PC-9 (cell line): ENCODE measurements around the gene VEPH1. TPM values are rescaled to one million over a fixed set of nuclear protein-coding genes. Genes with fewer than 3 reads are reported as not detected.

Experiments used
- BruUV-seq: library from RNA; stranded (reverse); fragments of 400-500 nt; replicated peaks from 2 replicates; lab custom pipeline; 2021; lab: Mats Ljungman, UMichigan
- CTCF ChIA-PET: fragments of 300-600 bp; sonication (Branson Sonifier 250); formaldehyde crosslinking; loops from one replicate; lab custom pipeline; 2022; ENCODE audit warnings: antibody characterized with exemption; lab: Charles Lee
- POLR2A ChIA-PET: fragments of 300-600 bp; sonication (Branson Sonifier 250); formaldehyde crosslinking; loops from one replicate; lab custom pipeline; 2022; ENCODE audit warnings: antibody characterized with exemption; ENCODE audit not compliant: unreplicated experiment; lab: Charles Lee
- DNase-seq, 2 experiments: peaks; one replicate each; pipeline versions ENCODE4 v3.0.0 to v3.0.0-alpha.2; 2015 to 2022; ENCODE audit warnings: mixed read lengths in 1 of 2
- H2AFZ ChIP-seq: fragments of 200-600 bp; sonication (generic); 2 replicates; pipeline ENCODE4 v1.8.1; 2017; ENCODE audit warnings: antibody characterized with exemption
- H3F3A ChIP-seq: fragments of 200-600 bp; sonication (generic); 2 replicates; pipeline ENCODE4 v1.8.1; 2017; ENCODE audit warnings: antibody characterized with exemption, mild to moderate bottlenecking, low read depth; ENCODE audit not compliant: insufficient read depth
- H3K27ac ChIP-seq: fragments of 200-600 bp; sonication (generic); 2 replicates; pipeline ENCODE4 v1.6.1; 2016; ENCODE audit warnings: mixed run types
- H3K27me3 ChIP-seq: fragments of 200-600 bp; sonication (generic); 2 replicates; pipeline ENCODE4 v1.6.1; 2016; ENCODE audit warnings: low read depth, mixed run types; ENCODE audit not compliant: insufficient read depth
- H3K36me3 ChIP-seq: fragments of 200-600 bp; sonication (generic); 2 replicates; pipeline ENCODE4 v1.6.1; 2016; ENCODE audit warnings: low read depth, mixed run types
- H3K4me1 ChIP-seq: fragments of 200-600 bp; sonication (generic); replicated peaks from 2 replicates; pipeline ENCODE4 v1.6.1; 2016; ENCODE audit warnings: mixed run types; ENCODE audit not compliant: insufficient read depth
- H3K4me2 ChIP-seq: fragments of 200-600 bp; sonication (generic); 2 replicates; pipeline ENCODE4 v1.6.1; 2017; ENCODE audit warnings: mixed run types
- H3K4me3 ChIP-seq: fragments of 200-600 bp; sonication (generic); 2 replicates; pipeline ENCODE4 v1.6.1; 2016; ENCODE audit warnings: mixed run types
- H3K79me2 ChIP-seq: fragments of 200-600 bp; sonication (generic); 2 replicates; pipeline ENCODE4 v1.6.1; 2017; ENCODE audit warnings: low read depth, mixed run types
- H3K9me2 ChIP-seq: fragments of 200-600 bp; sonication (generic); 2 replicates; pipeline ENCODE4 v1.8.1; 2017; ENCODE audit warnings: mild to moderate bottlenecking; ENCODE audit not compliant: insufficient read depth
- H3K9me3 ChIP-seq: fragments of 200-600 bp; sonication (generic); 2 replicates; pipeline ENCODE4 v1.8.1; 2016; ENCODE audit warnings: low read depth; ENCODE audit not compliant: insufficient read depth
- H4K20me1 ChIP-seq: fragments of 200-600 bp; sonication (generic); 2 replicates; pipeline ENCODE4 v1.8.1; 2017; ENCODE audit not compliant: insufficient read depth
- EZH2 ChIP-seq: fragments of 200-600 bp; sonication (generic); IDR thresholded peaks from 2 replicates; pipeline ENCODE4 v1.8.0; 2017; ENCODE audit warnings: antibody characterized with exemption, low read depth
- intact Hi-C: fragments of 100-400 bp; cut with micrococcal nuclease; formaldehyde crosslinking; loops from one replicate; pipeline ENCODE4 v1.10.0; 2022; ENCODE audit not compliant: unreplicated experiment
- total RNA-seq: library from RNA; stranded (reverse); gene quantifications from 2 replicates; pipeline ENCODE4 v1.2.3, GENCODE V29; 2021
- TF ChIP-seq, protein P1 (sequence below): fragments of 200-600 bp; sonication (generic); conservative IDR thresholded peaks from 2 replicates; pipeline ENCODE4 v1.6.1; 2017; ENCODE audit warnings: mixed run types, antibody characterized with exemption, mild to moderate bottlenecking, moderate library complexity

VEPH1 gene
- total RNA-seq, 1 experiment from 2014 or later: 4.0 TPM

DNA sequence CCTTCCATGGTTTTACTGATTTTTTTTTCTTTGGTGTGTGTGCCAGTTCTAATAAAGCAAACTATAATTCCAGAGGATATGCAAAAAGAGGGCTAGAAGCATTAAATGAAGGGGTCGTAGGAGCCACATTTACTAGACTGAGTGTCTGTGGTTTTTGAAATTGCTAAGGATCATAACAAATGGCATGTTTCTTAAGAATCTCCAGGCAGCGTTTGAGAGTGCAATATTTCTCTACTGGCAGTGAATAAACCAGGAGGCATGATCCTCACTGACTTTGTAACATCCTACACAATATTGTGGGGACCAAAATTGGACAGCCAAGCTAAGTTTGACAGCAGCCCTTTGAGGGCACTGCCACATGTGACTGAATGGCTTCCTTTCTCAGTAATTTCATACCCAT lies 227.4 kb downstream of the VEPH1 start:
- ChIA-PET POLR2A (no interaction called here), CTCF (no interaction called here)
- TF ChIP-seq EZH2: no peak
- TF ChIP-seq, protein P1, sequence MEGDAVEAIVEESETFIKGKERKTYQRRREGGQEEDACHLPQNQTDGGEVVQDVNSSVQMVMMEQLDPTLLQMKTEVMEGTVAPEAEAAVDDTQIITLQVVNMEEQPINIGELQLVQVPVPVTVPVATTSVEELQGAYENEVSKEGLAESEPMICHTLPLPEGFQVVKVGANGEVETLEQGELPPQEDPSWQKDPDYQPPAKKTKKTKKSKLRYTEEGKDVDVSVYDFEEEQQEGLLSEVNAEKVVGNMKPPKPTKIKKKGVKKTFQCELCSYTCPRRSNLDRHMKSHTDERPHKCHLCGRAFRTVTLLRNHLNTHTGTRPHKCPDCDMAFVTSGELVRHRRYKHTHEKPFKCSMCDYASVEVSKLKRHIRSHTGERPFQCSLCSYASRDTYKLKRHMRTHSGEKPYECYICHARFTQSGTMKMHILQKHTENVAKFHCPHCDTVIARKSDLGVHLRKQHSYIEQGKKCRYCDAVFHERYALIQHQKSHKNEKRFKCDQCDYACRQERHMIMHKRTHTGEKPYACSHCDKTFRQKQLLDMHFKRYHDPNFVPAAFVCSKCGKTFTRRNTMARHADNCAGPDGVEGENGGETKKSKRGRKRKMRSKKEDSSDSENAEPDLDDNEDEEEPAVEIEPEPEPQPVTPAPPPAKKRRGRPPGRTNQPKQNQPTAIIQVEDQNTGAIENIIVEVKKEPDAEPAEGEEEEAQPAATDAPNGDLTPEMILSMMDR: no peak
- no peaks in the 10 kb centered on the region for H3K27me3 ChIP-seq
- no peak overlapping the region for H3K4me3 ChIP-seq
- no peaks in the 10 kb centered on the region for H3F3A ChIP-seq
- no peak for DNase-seq
- no peaks in the 10 kb centered on the region for H3K4me1 ChIP-seq
- no TSS peak for BruUV-seq
- no peak overlapping the region for H3K27ac ChIP-seq
- no peaks in the 10 kb centered on the region for H4K20me1 ChIP-seq
- H3K4me2 ChIP-seq: no peak overlapping the region
- H3K9me2 ChIP-seq: no peaks in the 10 kb centered on the region
- intact Hi-C loops: no loop called here
- H3K36me3 ChIP-seq: no peaks in the 10 kb centered on the region
- H2AFZ ChIP-seq: no peak overlapping the region
- H3K79me2 ChIP-seq: no peaks in the 10 kb centered on the region
- no peaks in the 10 kb centered on the region for H3K9me3 ChIP-seq

DNA sequence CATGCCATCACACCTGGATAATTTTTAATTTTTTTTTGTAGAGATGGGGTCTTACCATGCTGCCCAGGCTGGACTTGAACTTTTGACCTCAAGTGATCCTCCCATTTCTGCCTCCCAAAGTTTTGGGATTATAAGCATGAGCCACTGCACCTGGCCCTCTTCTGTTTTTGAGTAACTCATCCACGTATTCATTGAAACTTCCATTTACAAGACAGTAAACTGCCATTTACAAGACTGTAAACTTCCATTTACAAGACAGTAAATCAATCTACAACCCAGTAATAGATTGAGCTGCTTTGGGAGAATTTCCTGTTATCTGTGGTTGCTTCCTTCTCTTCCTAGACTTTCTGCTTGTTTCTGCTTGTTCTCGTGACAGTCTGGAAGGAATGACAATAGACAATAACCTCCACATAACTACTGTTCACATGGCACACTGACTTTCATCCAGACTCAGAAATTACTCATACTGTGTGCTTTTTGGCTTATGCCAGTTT lies 228.5 kb downstream of the VEPH1 start:
- Histone ChIP-seq H3K27me3 (no peaks in the 10 kb centered on the region), H3F3A (no peaks in the 10 kb centered on the region), H3K4me2 (no peak overlapping the region), H3K9me2 (no peaks in the 10 kb centered on the region), H3K27ac (no peak overlapping the region), H3K9me3 (no peaks in the 10 kb centered on the region), H3K79me2 (no peaks in the 10 kb centered on the region), H3K4me3 (no peak overlapping the region), H3K36me3 (no peaks in the 10 kb centered on the region), H4K20me1 (no peaks in the 10 kb centered on the region), H3K4me1 (no peaks in the 10 kb centered on the region), H2AFZ (no peak overlapping the region; the same call in 1 of the 2 replicates)
- no peak for DNase-seq
- intact Hi-C loops: no loop called here
- no TSS peak for BruUV-seq
- ChIA-PET CTCF (interaction anchor here (0.6 kb wide), 1 partner anchor 1231 kb away, joined by 4 read pairs; no protein-coding TSS in a partner anchor), POLR2A (no interaction called here)
- TF ChIP-seq, protein P1: no peak
- no peak for TF ChIP-seq EZH2

DNA sequence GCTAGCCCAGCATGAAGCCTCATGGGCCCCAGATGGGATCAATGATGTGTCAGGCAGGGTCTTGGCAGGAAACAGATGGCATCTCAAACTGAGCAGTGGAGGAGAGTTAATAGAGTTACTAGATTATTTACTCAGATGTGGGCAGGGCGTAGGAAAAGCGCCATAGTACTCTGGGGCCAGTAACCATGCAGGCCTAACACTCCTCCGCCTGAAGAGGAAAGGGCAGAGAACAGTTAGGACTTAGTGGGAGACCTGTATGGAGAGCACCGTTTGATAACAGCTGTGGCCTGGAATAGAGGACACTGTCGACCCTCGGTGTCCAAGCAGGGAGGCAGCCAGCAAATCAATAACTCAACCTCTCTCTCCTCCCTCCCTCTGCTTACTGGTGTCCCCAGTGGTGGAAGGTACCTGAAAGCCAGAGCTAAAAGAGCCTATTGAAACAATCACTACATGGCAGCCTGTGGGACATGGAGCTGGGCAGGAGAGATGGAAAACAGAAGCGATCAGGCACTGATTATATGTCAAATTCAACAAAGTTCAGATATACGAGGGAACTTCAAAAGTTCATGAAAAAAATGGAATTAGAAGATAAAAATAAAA lies 231.8 kb downstream of the VEPH1 start:
- H3K36me3 ChIP-seq: no peaks in the 10 kb centered on the region
- no peaks in the 10 kb centered on the region for H3K9me3 ChIP-seq
- intact Hi-C loops: no loop called here
- ChIA-PET CTCF (interaction anchor here (0.9 kb wide), 1 partner anchor 228 kb away, joined by 3 read pairs; no protein-coding TSS in a partner anchor), POLR2A (no interaction called here)
- TF ChIP-seq, protein P1: no peak
- TF ChIP-seq EZH2: no peak
- no peaks in the 10 kb centered on the region for H3K4me1 ChIP-seq
- BruUV-seq: no TSS peak
- no peaks in the 10 kb centered on the region for H3K9me2 ChIP-seq
- H3K4me2 ChIP-seq: no peak overlapping the region
- no peak overlapping the region for H2AFZ ChIP-seq
- H3K4me3 ChIP-seq: no peak overlapping the region
- no peaks in the 10 kb centered on the region for H4K20me1 ChIP-seq
- H3K79me2 ChIP-seq: no peaks in the 10 kb centered on the region
- no peaks in the 10 kb centered on the region for H3F3A ChIP-seq
- H3K27ac ChIP-seq: no peak overlapping the region
- H3K27me3 ChIP-seq: no peaks in the 10 kb centered on the region
- no peak for DNase-seq
